HG03280 (cell line): Measurements from ENCODE around the gene PCSK1.
"Not testable (repeated sequence)": the region's sequence is repeated elsewhere in the genome, so short reads cannot be mapped to it uniquely, and the experiment has no call there.

ENCODE experiments used
- ATAC-seq: cut with Tn5 transposase; IDR thresholded peaks from one replicate; pipeline ENCODE4 v1.9.1; 2021; ENCODE audit warnings: mild to moderate bottlenecking, moderate library complexity; ENCODE audit not compliant: unreplicated experiment

Gene PCSK1

GRCh38 chr5:96427824-96428223 lies 5.2 kb downstream of the PCSK1 start:
- no peak for ATAC-seq

GRCh38 chr5:96426831-96427230 lies 6.2 kb downstream of the PCSK1 start:
- no peak for ATAC-seq

- no peak for ATAC-seq
Observed at GRCh38 chr5:96425443-96425842, 7.6 kb downstream of the PCSK1 start.

GRCh38 chr5:96415897-96416296 lies 17.2 kb downstream of the PCSK1 start:
- ATAC-seq = no peak

GRCh38 chr5:96412868-96413449 lies 20.1 kb downstream of the PCSK1 start:
- ATAC-seq = no peak

- ATAC-seq = no peak
Observed at GRCh38 chr5:96410013-96410412, 23.0 kb downstream of the PCSK1 start.

GRCh38 chr5:96408841-96409538 lies 24.1 kb downstream of the PCSK1 start:
- ATAC-seq = no peak

GRCh38 chr5:96408210-96408777 lies 24.8 kb downstream of the PCSK1 start:
- ATAC-seq = no peak

- no peak for ATAC-seq
Observed at GRCh38 chr5:96407436-96407835, 25.6 kb downstream of the PCSK1 start.

GRCh38 chr5:96404191-96404867 lies 28.7 kb downstream of the PCSK1 start:
- ATAC-seq = no peak

GRCh38 chr5:96402500-96402899 lies 30.5 kb downstream of the PCSK1 start:
- ATAC-seq = no peak

GRCh38 chr5:96396878-96397277 lies 36.2 kb downstream of the PCSK1 start:
- ATAC-seq = no peak

GRCh38 chr5:96395295-96395694 lies 37.8 kb downstream of the PCSK1 start:
- not testable (repeated sequence) for ATAC-seq

GRCh38 chr5:96391921-96392320 lies 41.1 kb downstream of the PCSK1 start:
- ATAC-seq = no peak

GRCh38 chr5:96388176-96388575 lies 44.9 kb downstream of the PCSK1 start:
- ATAC-seq = no peak

GRCh38 chr5:96387616-96388015 lies 45.4 kb downstream of the PCSK1 start:
- ATAC-seq = no peak

- ATAC-seq = no peak
Observed at GRCh38 chr5:96385538-96385937, 47.5 kb downstream of the PCSK1 start.

GRCh38 chr5:96384353-96384752 lies 48.7 kb downstream of the PCSK1 start:
- ATAC-seq = no peak

GRCh38 chr5:96381526-96381925 lies 51.5 kb downstream of the PCSK1 start:
- no peak for ATAC-seq

GRCh38 chr5:96379896-96380295 lies 53.2 kb downstream of the PCSK1 start:
- no peak for ATAC-seq

GRCh38 chr5:96377597-96377996 lies 55.5 kb downstream of the PCSK1 start:
- ATAC-seq = no peak

GRCh38 chr5:96377167-96377566 lies 55.9 kb downstream of the PCSK1 start:
- no peak for ATAC-seq
